ENCODE measurements around the gene SAMMSON. TPM values are rescaled to one million over a fixed set of nuclear protein-coding genes. Genes with fewer than 3 reads are reported as not detected.

Gene SAMMSON
- polyA plus RNA-seq, 1 donor: 0.09 TPM

DNA sequence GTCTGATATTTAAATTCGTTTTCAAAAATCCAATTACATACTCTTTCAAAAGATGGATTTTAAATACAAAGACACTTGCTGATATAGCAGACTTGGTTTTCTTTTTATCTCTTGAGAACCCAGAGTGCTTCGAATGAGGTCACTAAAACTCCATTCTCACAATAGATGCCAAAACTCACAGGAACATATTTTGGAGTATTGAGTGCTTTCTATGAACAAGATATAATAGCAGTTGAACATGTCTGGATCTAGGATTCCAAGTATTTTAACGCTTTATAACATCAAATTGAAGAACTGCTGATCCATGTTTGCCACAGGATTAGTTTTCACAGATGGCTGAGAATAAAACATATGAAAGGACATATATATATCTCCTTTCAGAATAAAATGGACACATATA, 113.2 kb downstream of the SAMMSON start:
- Histone ChIP-seq H3K9me3 (ENCODE audit: control insufficient read depth, low read depth, low read length) (no peaks in the 10 kb centered on the region), H3K4me3 (ENCODE audit: low read length) (no peak overlapping the region), H3K36me3 (ENCODE audit: control insufficient read depth, insufficient read depth, low read length) (no peaks in the 10 kb centered on the region), H3K27ac (ENCODE audit: low read length) (no peak overlapping the region), H3K4me1 (ENCODE audit: control insufficient read depth, insufficient read depth, low read length) (no peaks in the 10 kb centered on the region), H3K27me3 (ENCODE audit: control insufficient read depth, insufficient read depth, low read length) (no peaks in the 10 kb centered on the region)
- 86% methylated on average over 2 of the region's 3 CpGs for WGBS (ENCODE audit: insufficient coverage, low lambda C conversion rate)
- no peak for DNase-seq

DNA sequence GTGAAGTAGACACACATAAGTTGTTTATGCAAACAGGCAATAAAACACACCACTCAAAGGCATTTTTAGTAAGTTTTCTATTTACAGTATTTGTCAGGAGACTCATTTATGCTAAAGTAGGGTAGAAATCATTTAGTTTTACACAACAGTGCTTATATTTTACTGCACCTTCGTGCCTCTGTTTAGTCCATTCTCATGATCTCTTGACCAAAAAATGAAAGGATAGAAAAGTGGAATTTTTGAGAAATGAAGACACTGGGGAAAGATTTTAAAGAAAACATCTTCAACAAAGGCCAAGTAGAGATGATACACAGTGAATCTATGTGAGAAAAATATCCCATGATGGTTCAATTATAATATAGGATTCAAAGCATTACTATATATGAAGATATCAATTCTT, 114.9 kb downstream of the SAMMSON start:
- Histone ChIP-seq H3K9me3 (ENCODE audit: control insufficient read depth, low read depth, low read length) (no peaks in the 10 kb centered on the region), H3K36me3 (ENCODE audit: control insufficient read depth, insufficient read depth, low read length) (no peaks in the 10 kb centered on the region), H3K4me1 (ENCODE audit: control insufficient read depth, insufficient read depth, low read length) (no peaks in the 10 kb centered on the region), H3K4me3 (ENCODE audit: low read length) (no peak overlapping the region), H3K27me3 (ENCODE audit: control insufficient read depth, insufficient read depth, low read length) (no peaks in the 10 kb centered on the region), H3K27ac (ENCODE audit: low read length) (no peak overlapping the region)
- WGBS (ENCODE audit: insufficient coverage, low lambda C conversion rate): 67% methylated on average over 1 of the region's 1 CpG
- DNase-seq: no peak

DNA sequence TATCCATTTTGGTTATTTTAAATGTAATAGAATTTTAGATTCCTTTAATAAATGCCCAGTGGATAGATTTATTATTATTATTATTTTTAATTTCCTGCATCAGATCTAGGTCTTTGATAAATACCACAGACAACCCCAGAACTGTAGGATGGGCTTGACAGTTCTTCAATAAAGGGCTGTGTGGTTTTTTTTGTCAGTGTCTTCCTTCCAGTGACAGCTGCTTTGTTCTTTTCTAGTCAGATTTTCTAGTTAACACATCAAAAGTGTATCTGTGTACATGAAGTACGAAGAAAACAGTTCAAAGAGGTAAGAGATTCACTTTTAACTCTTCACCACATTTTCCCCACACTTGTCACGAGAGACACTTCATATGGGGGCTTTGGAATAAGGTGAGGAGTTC, 120.3 kb downstream of the SAMMSON start:
- Histone ChIP-seq H3K27ac (ENCODE audit: low read length) (no peak overlapping the region), H3K4me3 (ENCODE audit: low read length) (no peak overlapping the region), H3K27me3 (ENCODE audit: control insufficient read depth, insufficient read depth, low read length) (no peaks in the 10 kb centered on the region), H3K36me3 (ENCODE audit: control insufficient read depth, insufficient read depth, low read length) (no peaks in the 10 kb centered on the region), H3K9me3 (ENCODE audit: control insufficient read depth, low read depth, low read length) (no peaks in the 10 kb centered on the region), H3K4me1 (ENCODE audit: control insufficient read depth, insufficient read depth, low read length) (no peaks in the 10 kb centered on the region)
- no peak for DNase-seq
- 84% methylated on average over 2 of the region's 2 CpGs for WGBS (ENCODE audit: insufficient coverage, low lambda C conversion rate)

Measured in large intestine (tissue), 3 donors.